GM12865 (cell line): ENCODE data around the gene RHBDD2.
"Not testable (repeated sequence)": the region's sequence is repeated elsewhere in the genome, so short reads cannot be mapped to it uniquely, and the experiment has no call there.

Experiments
- DNase-seq: peaks from one replicate; pipeline ENCODE4 v3.0.0; 2010; ENCODE audit warnings: low read depth
- H3K4me3 ChIP-seq: 2 replicates; pipeline ENCODE4 v1.5.1; 2011; ENCODE audit warnings: mild to moderate bottlenecking, low read depth, low read length, control low read depth
- CTCF ChIP-seq: IDR thresholded peaks from 2 replicates; pipeline ENCODE4 v1.5.1; 2011; ENCODE audit warnings: low read length, control low read depth, low read depth, inconsistent platforms; ENCODE audit not compliant: insufficient read depth; ENCODE audit errors: missing control alignments

The RHBDD2 gene

GRCh38 chr7:75842836-75843446 is 35.9 kb upstream of the RHBDD2 start:
- H3K4me3 ChIP-seq: no peak overlapping the region
- TF ChIP-seq CTCF: no peak
- peak; percentile 77 for DNase-seq

- DNase-seq: no peak
- TF ChIP-seq CTCF: no peak
- H3K4me3 ChIP-seq: no peak overlapping the region
These were observed 35.2 kb upstream of the RHBDD2 start for GRCh38 chr7:75843613-75844116.

GRCh38 chr7:75844158-75844557 is 34.7 kb upstream of the RHBDD2 start:
- H3K4me3 ChIP-seq: no peak overlapping the region
- no peak for TF ChIP-seq CTCF
- no peak for DNase-seq

GRCh38 chr7:75845132-75845531 is 33.7 kb upstream of the RHBDD2 start:
- H3K4me3 ChIP-seq, DNase-seq: not testable (repeated sequence)

- TF ChIP-seq CTCF: no peak
- no peak for DNase-seq
- no peak overlapping the region for H3K4me3 ChIP-seq
These were observed 31.1 kb upstream of the RHBDD2 start for GRCh38 chr7:75847707-75848106.

- DNase-seq: no peak
These were observed 29.3 kb upstream of the RHBDD2 start for GRCh38 chr7:75849573-75849972.

GRCh38 chr7:75850235-75850634 is 28.6 kb upstream of the RHBDD2 start:
- no peak overlapping the region for H3K4me3 ChIP-seq
- no peak for DNase-seq
- TF ChIP-seq CTCF: no peak

More at GRCh38 chr7:75849573-75849972, 29.3 kb upstream of the RHBDD2 start:
- H3K4me3 ChIP-seq: no peak overlapping the region
- TF ChIP-seq CTCF: no peak
